Endothelial cell of umbilical vein (primary cell): Measurements from ENCODE around the gene MOK. TPM values are rescaled to one million over a fixed set of nuclear protein-coding genes. Genes with fewer than 3 reads are reported as not detected.

Experiments
- BruUV-seq: library from RNA; stranded (reverse); fragments of 400-500 nt; replicated peaks from 2 replicates; lab custom pipeline; 2021; lab: Mats Ljungman, UMichigan
- CTCF ChIA-PET: fragments of 300-600, 350-600 bp; sonication (Branson Sonifier 250); formaldehyde crosslinking; loops from one replicate; lab custom pipeline; 2021; ENCODE audit warnings: antibody characterized with exemption, inconsistent platforms; lab: Charles Lee
- POLR2A ChIA-PET: fragments of 300-600, 350-600 bp; sonication (Branson Sonifier 250); formaldehyde crosslinking; loops from one replicate; lab custom pipeline; 2021; ENCODE audit warnings: antibody characterized with exemption, inconsistent platforms; lab: Charles Lee
- DNase-seq: peaks from one replicate; pipeline ENCODE4 v3.0.0-alpha.2; 2011; ENCODE audit warnings: low read depth, low spot score
- FAIRE-seq: peaks from 2 replicates; lab custom pipeline; 2011; peaks lifted over from hg19 to GRCh38; lab: Jason Lieb, UNC
- H2AFZ ChIP-seq: 2 replicates; pipeline ENCODE4 v1.6.0; 2012; ENCODE audit warnings: low read depth, low read length, control low read depth, inconsistent platforms
- H3K27ac ChIP-seq: 2 replicates; pipeline ENCODE4 v1.5.1; 2011; ENCODE audit warnings: low read depth, mild to moderate bottlenecking, control low read depth, low read length, moderate library complexity; ENCODE audit not compliant: insufficient read depth
- H3K27me3 ChIP-seq, 2 experiments: 2 replicates each; pipeline versions ENCODE4 v1.6.0 to v1.6.1; 2011; ENCODE audit warnings: low read length in 2 of 2, mixed read lengths in 1 of 2; ENCODE audit not compliant: control insufficient read depth in 2 of 2, insufficient read depth in 2 of 2
- H3K36me3 ChIP-seq, 2 experiments: 2 replicates in 1 of 2; 3 replicates in 1 of 2; pipeline ENCODE4 v1.5.1; 2011; ENCODE audit warnings: low read length in 2 of 2, mild to moderate bottlenecking in 1 of 2, moderate library complexity in 1 of 2; ENCODE audit not compliant: control insufficient read depth in 2 of 2, insufficient read depth in 2 of 2; ENCODE audit errors: extremely low read depth in 1 of 2
- H3K4me1 ChIP-seq: 3 replicates; pipeline ENCODE4 v1.5.1; 2011; ENCODE audit warnings: mild to moderate bottlenecking, low read length; ENCODE audit not compliant: control insufficient read depth, insufficient read depth; ENCODE audit errors: extremely low read depth
- H3K4me2 ChIP-seq: 2 replicates; pipeline ENCODE4 v1.6.1; 2011; ENCODE audit warnings: low read length, control low read depth, mixed read lengths; ENCODE audit not compliant: insufficient read depth
- H3K4me3 ChIP-seq, 3 experiments: fragments of 200-600 bp in 1 of 3; sonication (generic), shearing (Covaris generic) in 1 of 3; replicated peaks in 1 of 3; 2 replicates each; pipeline ENCODE4 v1.5.1; 2011 to 2016; ENCODE audit warnings: control low read depth in 3 of 3, low read length in 3 of 3, mild to moderate bottlenecking in 2 of 3, inconsistent platforms in 1 of 3, low read depth in 1 of 3, moderate library complexity in 1 of 3; ENCODE audit not compliant: insufficient read depth in 1 of 3
- H3K79me2 ChIP-seq: 2 replicates; pipeline ENCODE4 v1.6.0; 2012; ENCODE audit warnings: low read length, inconsistent platforms; ENCODE audit not compliant: control insufficient read depth, insufficient read depth
- H3K9ac ChIP-seq: replicated peaks from 2 replicates; pipeline ENCODE3; 2011; ENCODE audit warnings: low read length, control low read depth; ENCODE audit not compliant: insufficient read depth; ENCODE audit errors: extremely low read depth
- H3K9me1 ChIP-seq: replicated peaks from 3 replicates; pipeline ENCODE4 v1.6.0; 2011; ENCODE audit warnings: mild to moderate bottlenecking, low read length; ENCODE audit not compliant: control insufficient read depth, insufficient read depth; ENCODE audit errors: extremely low read depth
- H3K9me3 ChIP-seq: replicated peaks from 2 replicates; pipeline ENCODE4 v1.5.1; 2012; ENCODE audit warnings: low read length, inconsistent platforms; ENCODE audit not compliant: control insufficient read depth, insufficient read depth
- H4K20me1 ChIP-seq: replicated peaks from 2 replicates; pipeline ENCODE3; 2011; ENCODE audit warnings: mild to moderate bottlenecking, low read length; ENCODE audit not compliant: control insufficient read depth, insufficient read depth; ENCODE audit errors: extremely low read depth
- CTCF ChIP-seq, 2 donors: IDR thresholded peaks; 1 replicate in 1 of 2; 2 replicates in 1 of 2; pipeline ENCODE4 v1.5.1; 2011; ENCODE audit warnings: low read length in 2 of 2, mild to moderate bottlenecking in 2 of 2, moderate library complexity in 2 of 2, control low read depth in 1 of 2, inconsistent platforms in 1 of 2, low read depth in 1 of 2; ENCODE audit not compliant: insufficient read depth in 1 of 2; ENCODE audit errors: extremely low read depth in 1 of 2
- EZH2 ChIP-seq: IDR thresholded peaks from 2 replicates; pipeline ENCODE4 v1.6.1; 2012; ENCODE audit warnings: borderline replicate concordance, low read depth, mild to moderate bottlenecking, moderate library complexity, low read length, inconsistent platforms; ENCODE audit not compliant: severe bottlenecking
- FOS ChIP-seq: IDR thresholded peaks from 2 replicates; pipeline ENCODE4 v1.6.1; 2011; ENCODE audit warnings: mild to moderate bottlenecking, low read length, moderate library complexity, borderline replicate concordance; ENCODE audit not compliant: insufficient read depth
- GATA2 ChIP-seq: IDR thresholded peaks from 2 replicates; pipeline ENCODE4 v1.7.0; 2011; ENCODE audit warnings: low read depth, mild to moderate bottlenecking, moderate library complexity, mixed read lengths, low read length; ENCODE audit not compliant: insufficient read length, insufficient read depth
- JUN ChIP-seq: IDR thresholded peaks from 2 replicates; pipeline ENCODE4 v1.6.1; 2011; ENCODE audit warnings: borderline replicate concordance, low read depth; ENCODE audit not compliant: insufficient read length, insufficient read depth
- MAX ChIP-seq: IDR thresholded peaks from 2 replicates; pipeline ENCODE4 v1.6.1; 2011; ENCODE audit not compliant: insufficient read depth, insufficient read length
- MYC ChIP-seq: IDR thresholded peaks from one replicate; pipeline ENCODE4 v1.6.1; 2011; ENCODE audit warnings: mild to moderate bottlenecking, low read depth, low read length
- POLR2A ChIP-seq: IDR thresholded peaks from 2 replicates; pipeline ENCODE4 v1.6.1; 2012; ENCODE audit warnings: low read depth, mild to moderate bottlenecking, control low read depth, low read length
- POLR2AphosphoS5 ChIP-seq: IDR thresholded peaks from 2 replicates; pipeline ENCODE4 v1.6.1; 2012; ENCODE audit warnings: low read depth, mild to moderate bottlenecking, control low read depth, low read length, moderate library complexity; ENCODE audit not compliant: insufficient read depth
- dilution Hi-C: fragments of 300-500 bp; cut with MboI; formaldehyde crosslinking; loops from one replicate; pipeline ENCODE4 v1.15.0; 2019; ENCODE audit warnings: low sequenced_read_pairs; ENCODE audit not compliant: extremely low pct_ligation_motif_present
- intact Hi-C: fragments of 100-400 bp; cut with micrococcal nuclease; formaldehyde crosslinking; loops from one replicate; pipeline ENCODE4 v1.10.0; 2022
- polyA plus RNA-seq, 4 experiments: library from polyadenylated mRNA; depleted of rRNA in 3 of 4; stranded (reverse) in 3 of 4; unstranded in 1 of 4; fragments of >200 nt; gene quantifications; 2 replicates each; pipeline versions ENCODE4 v1.2.1 to v1.2.3, GENCODE V29; 2011 to 2012; ENCODE audit warnings: missing spikeins in 1 of 4
- total RNA-seq: library from RNA; stranded (reverse); gene quantifications from 2 replicates; pipeline ENCODE4 v1.2.3, GENCODE V29; 2021

MOK gene
- total and polyA plus RNA-seq, 2 donors (not counting 3 experiments of a cell fraction or from before 2014, with no cell fraction given), result 6.1 to 8.6 TPM

GRCh38 chr14:102279282-102279681 is 25.7 kb downstream of the MOK start:
- Histone ChIP-seq H3K36me3 (no peaks in the 10 kb centered on the region), H3K4me2 (no peak overlapping the region), H3K4me3 (no peak overlapping the region), H3K4me1 (no peaks in the 10 kb centered on the region), H3K9me3 (no peaks in the 10 kb centered on the region), H2AFZ (peak overlapping the region; percentile 55), H3K9ac (no peak overlapping the region), H3K27me3 (no peaks in the 10 kb centered on the region), H4K20me1 (no peaks in the 10 kb centered on the region), H3K79me2 (no peaks in the 10 kb centered on the region), H3K9me1 (no peaks in the 10 kb centered on the region), H3K27ac (no peak overlapping the region)
- dilution Hi-C loops (no loop called here), intact Hi-C loops (no loop called here)
- no TSS peak for BruUV-seq
- no peak for DNase-seq
- POLR2A ChIA-PET, result no interaction called here
- no peak for TF ChIP-seq CTCF (IDR thresholded peaks at IDR 0.05; ENCODE audit: extremely low read depth in 1 of 2, insufficient read depth in 1 of 2, low read depth in 1 of 2, low read length in 2 of 2)
- no peak for TF ChIP-seq MYC
- no peak for TF ChIP-seq POLR2AphosphoS5
- no peak for TF ChIP-seq POLR2A
- no peak for TF ChIP-seq EZH2
- no peak for TF ChIP-seq MAX
- no peak for TF ChIP-seq FOS
- no peak for TF ChIP-seq GATA2
- TF ChIP-seq JUN, result no peak
- CTCF ChIA-PET, result no interaction called here
- FAIRE-seq, result no peak
